Ramos (cell line): ENCODE data around the gene TNFRSF21.
"Not testable (repeated sequence)": the region's sequence is repeated elsewhere in the genome, so short reads cannot be mapped to it uniquely, and the experiment has no call there.

Experiments
- in situ Hi-C: fragments of 300-500 bp; cut with MboI; formaldehyde crosslinking; loops from one replicate; pipeline ENCODE4 v1.14.3; 2022; ENCODE audit warnings: low sequenced_read_pairs; ENCODE audit not compliant: unreplicated experiment

TNFRSF21 gene

GRCh38 chr6:47309291-47310130, at the start of gene TNFRSF21:
TSS of gene TNFRSF21 (minus strand) at chr6:47309905. CDS start at chr6:47309511, 394 bp downstream.
- in situ Hi-C loops, result loop anchor here (5.0 to 25.0 kb wide), 2 partner anchors 212 to 447 kb away; no protein-coding TSS in a partner anchor

- in situ Hi-C loops, result no loop called here
Observed at GRCh38 chr6:47358440-47359225, 48.9 kb upstream of the TNFRSF21 start.

- in situ Hi-C loops, result no loop called here
Observed at GRCh38 chr6:47357827-47358226, 48.1 kb upstream of the TNFRSF21 start.

GRCh38 chr6:47355496-47355895, 45.8 kb upstream of the TNFRSF21 start:
- in situ Hi-C loops, result no loop called here

- in situ Hi-C loops, result no loop called here
Observed at GRCh38 chr6:47353871-47354270, 44.2 kb upstream of the TNFRSF21 start.

- in situ Hi-C loops, result no loop called here
Observed at GRCh38 chr6:47352966-47353365, 43.3 kb upstream of the TNFRSF21 start.

GRCh38 chr6:47352194-47352920, 42.7 kb upstream of the TNFRSF21 start:
- in situ Hi-C loops, result no loop called here

- in situ Hi-C loops, result no loop called here
Observed at GRCh38 chr6:47351621-47352020, 41.9 kb upstream of the TNFRSF21 start.

GRCh38 chr6:47349931-47350330, 40.2 kb upstream of the TNFRSF21 start:
- in situ Hi-C loops, result no loop called here

GRCh38 chr6:47348316-47348863, 38.7 kb upstream of the TNFRSF21 start:
- in situ Hi-C loops, result no loop called here

GRCh38 chr6:47345761-47346160, 36.1 kb upstream of the TNFRSF21 start:
- in situ Hi-C loops, result no loop called here

GRCh38 chr6:47344022-47344421, 34.3 kb upstream of the TNFRSF21 start:
- in situ Hi-C loops, result no loop called here

- in situ Hi-C loops, result no loop called here
Observed at GRCh38 chr6:47343600-47343999, 33.9 kb upstream of the TNFRSF21 start.

GRCh38 chr6:47342824-47343223, 33.1 kb upstream of the TNFRSF21 start:
- in situ Hi-C loops, result no loop called here

GRCh38 chr6:47337519-47337918, 27.8 kb upstream of the TNFRSF21 start:
- in situ Hi-C loops, result no loop called here

- in situ Hi-C loops, result no loop called here
Observed at GRCh38 chr6:47336334-47336733, 26.6 kb upstream of the TNFRSF21 start.

GRCh38 chr6:47335466-47335865, 25.8 kb upstream of the TNFRSF21 start:
- in situ Hi-C loops, result no loop called here

- in situ Hi-C loops, result no loop called here
Observed at GRCh38 chr6:47334334-47334733, 24.6 kb upstream of the TNFRSF21 start.

GRCh38 chr6:47328606-47329005, 18.9 kb upstream of the TNFRSF21 start:
- in situ Hi-C loops, result not testable (repeated sequence)

- in situ Hi-C loops, result not testable (repeated sequence)
Observed at GRCh38 chr6:47328139-47328538, 18.4 kb upstream of the TNFRSF21 start.
